Astrocyte of the spinal cord (primary cell): ENCODE measurements around the gene CHIA.
"Not testable (repeated sequence)": the region's sequence is repeated elsewhere in the genome, so short reads cannot be mapped to it uniquely, and the experiment has no call there.

Experiments used
- DNase-seq: peaks from one replicate; pipeline ENCODE4 v3.0.0; 2011; ENCODE audit warnings: low read depth, low spot score
- H3K4me3 ChIP-seq: 2 replicates; pipeline ENCODE4 v1.5.1; 2011; ENCODE audit warnings: low read depth, mild to moderate bottlenecking, low read length, moderate library complexity
- CTCF ChIP-seq: IDR thresholded peaks from 2 replicates; pipeline ENCODE4 v1.5.1; 2012; ENCODE audit warnings: low read depth, mild to moderate bottlenecking, low read length, inconsistent platforms
- in situ Hi-C: cut with HindIII; loops from 2 replicates; pipeline ENCODE4 v1.10.0; 2017; ENCODE audit warnings: low sequenced_read_pairs

The CHIA gene

GRCh38 chr1:111354584-111354983, 63.9 kb downstream of the CHIA start:
- TF ChIP-seq CTCF = no peak
- DNase-seq = no peak
- in situ Hi-C loops = no loop called here
- no peak overlapping the region for H3K4me3 ChIP-seq

- TF ChIP-seq CTCF = no peak
- no peak overlapping the region for H3K4me3 ChIP-seq
- in situ Hi-C loops = no loop called here
- no peak for DNase-seq
Observed at GRCh38 chr1:111358964-111359363, 68.3 kb downstream of the CHIA start.

- no peak for TF ChIP-seq CTCF
Observed at GRCh38 chr1:111359376-111359775, 68.7 kb downstream of the CHIA start.

GRCh38 chr1:111360257-111360656, 69.6 kb downstream of the CHIA start:
- in situ Hi-C loops, DNase-seq, H3K4me3 ChIP-seq: not testable (repeated sequence)

More at GRCh38 chr1:111359376-111359775, 68.7 kb downstream of the CHIA start:
- in situ Hi-C loops = no loop called here
- no peak for DNase-seq
- no peak overlapping the region for H3K4me3 ChIP-seq

GRCh38 chr1:111361761-111362160, 71.1 kb downstream of the CHIA start:
- no peak for TF ChIP-seq CTCF
- in situ Hi-C loops = no loop called here
- no peak overlapping the region for H3K4me3 ChIP-seq
- no peak for DNase-seq

GRCh38 chr1:111364690-111365089, 74.0 kb downstream of the CHIA start:
- no peak overlapping the region for H3K4me3 ChIP-seq
- DNase-seq = no peak
- no peak for TF ChIP-seq CTCF
- in situ Hi-C loops = no loop called here

- H3K4me3 ChIP-seq = no peak overlapping the region
- in situ Hi-C loops = no loop called here
- no peak for TF ChIP-seq CTCF
- DNase-seq = peak; percentile 13
Observed at GRCh38 chr1:111366256-111366655, 75.6 kb downstream of the CHIA start.
